Putamen (tissue), 1 donor: ENCODE measurements around the gene SCAMP4.
A peak's percentile ranks its signal among the peaks of the same experiment; 100 is the strongest.

Experiments
- DNase-seq: peaks from one replicate; pipeline ENCODE4 v3.0.0-alpha.2; 2016; ENCODE audit warnings: low spot score

Gene SCAMP4

GRCh38 chr19:1938071-1938470 lies 32.9 kb downstream of the SCAMP4 start:
- no peak for DNase-seq

GRCh38 chr19:1941146-1942077 lies 36.2 kb downstream of the SCAMP4 start, which contains the start of gene CSNK1G2:
TSS of gene CSNK1G2 (plus strand) at chr19:1941172. CDS start at chr19:1969773, 28,601 bp downstream.
- DNase-seq: no peak

GRCh38 chr19:1942078-1942933 lies 37.1 kb downstream of the SCAMP4 start:
- no peak for DNase-seq

DNA sequence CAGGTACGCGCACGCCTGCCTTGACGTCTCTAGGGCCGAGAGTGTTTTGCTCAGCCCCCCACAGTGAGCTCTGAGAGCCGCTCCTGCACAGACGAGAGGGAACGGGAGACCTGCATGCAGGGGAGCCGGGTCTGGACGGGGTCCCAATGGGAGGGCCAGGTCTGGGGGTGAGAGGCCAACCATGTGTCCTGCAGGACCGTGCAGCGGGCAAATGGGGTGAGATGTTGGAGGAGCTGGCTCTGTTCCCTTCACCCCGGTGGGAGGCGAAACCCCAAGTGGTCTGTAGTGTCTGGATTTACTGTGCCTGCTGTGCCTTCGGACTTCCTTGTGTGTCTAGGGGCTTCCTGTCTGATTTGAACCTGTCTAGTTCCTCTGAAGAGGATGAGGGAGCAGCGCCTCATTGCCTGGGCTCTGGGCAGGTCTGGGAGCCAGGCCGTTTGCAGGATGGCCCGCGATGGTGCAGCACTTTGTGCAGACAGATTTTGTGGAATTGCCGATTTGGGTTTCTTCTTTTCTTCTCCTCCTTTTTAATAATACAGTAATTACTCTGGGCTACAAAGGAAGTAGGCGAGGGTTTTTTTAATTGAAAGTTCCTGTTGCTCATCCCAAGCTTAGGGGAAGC lies 37.8 kb downstream of the SCAMP4 start:
- no peak for DNase-seq

DNA sequence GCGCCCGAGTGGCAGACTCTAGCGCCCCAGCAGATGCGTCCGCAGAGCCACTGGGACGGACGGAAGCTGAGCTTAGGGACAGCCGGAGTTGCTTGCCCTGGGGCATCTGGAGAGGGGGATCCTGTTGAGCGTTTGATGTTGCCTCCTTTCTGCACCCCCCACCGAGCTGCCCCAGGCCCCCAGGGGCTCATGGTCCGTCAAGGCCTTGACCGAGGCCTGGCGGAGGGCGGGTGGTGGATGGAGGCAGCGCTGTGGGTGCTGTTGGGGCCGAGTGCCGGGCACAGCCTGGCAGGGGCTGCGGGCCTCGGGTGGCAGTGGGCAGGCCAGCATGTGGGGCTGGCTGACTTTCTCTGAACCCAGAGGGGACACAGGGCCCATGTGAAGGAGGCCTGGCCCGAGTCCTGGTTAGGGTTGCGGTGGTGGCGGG lies 38.5 kb downstream of the SCAMP4 start:
- no peak for DNase-seq

DNA sequence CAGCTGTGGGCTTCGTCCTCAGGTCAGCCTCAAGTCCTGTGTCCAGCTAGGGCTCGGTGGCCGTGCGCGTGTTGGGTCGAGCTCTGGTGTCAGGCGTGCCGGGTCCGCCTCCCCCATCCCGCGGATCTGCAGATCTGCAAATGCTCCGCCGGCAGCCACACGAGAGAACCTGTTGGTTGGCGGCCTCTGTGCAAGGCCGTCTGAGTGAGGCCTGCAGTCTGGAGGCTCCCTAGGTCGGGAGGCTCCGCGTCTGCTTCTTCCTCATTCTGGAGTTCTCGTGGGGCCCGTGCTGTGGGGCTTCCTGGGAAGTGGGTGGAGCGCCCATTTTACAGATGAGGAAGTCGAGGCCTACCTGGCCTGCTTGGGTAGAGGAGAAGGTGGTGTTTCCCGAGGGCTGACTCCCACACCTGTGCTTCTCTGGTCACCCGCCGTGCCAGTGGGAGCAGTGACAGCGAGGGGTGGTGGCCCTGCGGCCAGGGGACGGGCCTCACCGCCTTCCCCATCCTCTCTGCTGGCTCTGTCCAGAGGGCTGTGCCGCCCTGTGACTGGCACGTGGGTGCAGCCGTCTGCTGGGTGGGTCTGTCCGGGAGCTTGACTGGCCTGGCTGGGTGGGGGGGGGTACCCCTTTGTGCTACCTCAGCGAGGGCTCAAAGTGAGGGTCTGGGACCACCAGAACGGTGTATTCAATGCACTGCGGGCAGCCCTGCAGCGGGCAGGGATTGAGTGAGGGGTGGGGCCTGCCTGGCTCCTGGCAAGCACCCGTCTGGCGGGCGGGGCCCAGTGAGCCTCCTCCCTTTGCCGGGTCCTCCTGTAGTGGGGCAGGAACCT lies 39.1 kb downstream of the SCAMP4 start:
- DNase-seq: no peak

DNA sequence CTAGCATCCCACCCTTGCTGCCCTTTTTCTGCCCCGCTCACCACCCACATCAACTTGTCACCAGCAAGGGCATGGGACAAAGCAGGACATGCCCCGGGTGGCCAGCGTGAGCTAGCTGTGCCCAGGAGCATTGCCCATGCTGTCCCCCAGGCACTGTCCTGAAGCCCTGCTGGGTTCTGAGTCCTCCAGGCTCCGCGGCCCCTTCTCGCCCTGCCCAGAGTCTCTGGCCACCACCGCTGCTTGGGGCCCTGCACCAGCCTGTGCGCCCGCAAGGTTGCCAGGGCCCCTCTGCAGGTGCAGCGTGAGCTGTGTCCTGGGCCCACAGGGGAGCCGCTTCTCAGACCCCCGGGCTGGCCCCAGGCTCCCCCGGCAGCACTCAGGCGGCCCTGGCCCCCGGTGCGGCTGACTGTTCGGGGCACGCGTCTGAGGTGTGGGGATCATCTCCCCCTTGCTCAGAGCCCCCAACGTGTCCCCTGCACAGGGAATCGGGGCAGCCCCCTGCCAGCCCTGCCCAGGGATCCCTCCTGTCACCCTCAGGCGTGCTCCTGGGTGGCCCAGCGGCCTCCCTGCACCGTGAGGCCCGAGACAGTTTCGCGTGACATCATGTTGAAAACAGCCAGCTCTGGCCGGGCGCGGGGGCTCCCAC lies 39.8 kb downstream of the SCAMP4 start:
- no peak for DNase-seq

DNA sequence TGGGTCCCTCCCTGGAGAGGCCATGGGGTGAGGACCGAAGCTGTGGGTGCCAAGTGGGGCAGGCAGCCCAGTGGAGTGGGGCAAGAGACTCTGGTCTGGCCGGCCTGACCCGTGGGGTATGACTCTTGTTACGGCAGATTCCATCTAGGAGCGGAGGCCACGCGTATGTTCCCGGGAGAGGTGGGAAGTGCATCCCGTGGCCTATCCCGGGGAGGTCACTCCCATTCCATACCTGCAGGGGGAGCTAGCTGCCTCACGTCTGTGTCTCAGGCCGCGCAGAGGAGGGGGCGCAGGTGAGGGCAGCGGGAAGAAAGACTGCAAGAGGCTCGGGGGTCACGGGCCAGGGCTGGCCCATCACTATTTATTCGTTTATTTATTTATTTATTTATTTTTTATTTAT lies 40.7 kb downstream of the SCAMP4 start:
- no peak for DNase-seq

DNA sequence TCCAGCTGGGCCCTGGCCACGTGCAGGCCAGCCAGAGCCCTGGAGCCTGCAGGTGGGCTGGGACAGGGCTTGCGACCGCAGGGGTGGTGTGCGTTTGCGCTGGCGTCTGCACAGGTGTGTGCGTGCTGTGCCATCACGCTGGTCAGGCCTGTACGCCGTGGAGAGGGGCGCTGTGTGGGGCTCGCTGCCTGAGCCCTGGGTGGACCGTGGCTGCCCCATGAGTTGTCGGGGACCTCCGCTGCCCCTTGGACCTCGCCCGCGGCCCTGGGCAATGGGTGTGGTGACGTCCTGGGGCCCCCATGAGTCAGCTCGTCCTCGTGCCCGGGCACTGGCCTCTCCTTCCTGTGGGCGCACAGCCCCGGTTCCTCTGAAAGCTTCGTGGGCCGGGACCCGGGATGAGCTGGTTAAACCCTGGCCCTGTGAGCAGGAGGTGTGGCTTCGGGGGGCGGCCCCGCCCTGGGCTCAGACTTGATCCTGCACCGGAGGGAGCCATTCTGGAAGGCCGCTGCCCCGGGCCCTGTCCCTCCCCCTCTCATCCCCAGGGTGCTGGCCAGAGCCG lies 42.5 kb downstream of the SCAMP4 start:
- DNase-seq: no peak

DNA sequence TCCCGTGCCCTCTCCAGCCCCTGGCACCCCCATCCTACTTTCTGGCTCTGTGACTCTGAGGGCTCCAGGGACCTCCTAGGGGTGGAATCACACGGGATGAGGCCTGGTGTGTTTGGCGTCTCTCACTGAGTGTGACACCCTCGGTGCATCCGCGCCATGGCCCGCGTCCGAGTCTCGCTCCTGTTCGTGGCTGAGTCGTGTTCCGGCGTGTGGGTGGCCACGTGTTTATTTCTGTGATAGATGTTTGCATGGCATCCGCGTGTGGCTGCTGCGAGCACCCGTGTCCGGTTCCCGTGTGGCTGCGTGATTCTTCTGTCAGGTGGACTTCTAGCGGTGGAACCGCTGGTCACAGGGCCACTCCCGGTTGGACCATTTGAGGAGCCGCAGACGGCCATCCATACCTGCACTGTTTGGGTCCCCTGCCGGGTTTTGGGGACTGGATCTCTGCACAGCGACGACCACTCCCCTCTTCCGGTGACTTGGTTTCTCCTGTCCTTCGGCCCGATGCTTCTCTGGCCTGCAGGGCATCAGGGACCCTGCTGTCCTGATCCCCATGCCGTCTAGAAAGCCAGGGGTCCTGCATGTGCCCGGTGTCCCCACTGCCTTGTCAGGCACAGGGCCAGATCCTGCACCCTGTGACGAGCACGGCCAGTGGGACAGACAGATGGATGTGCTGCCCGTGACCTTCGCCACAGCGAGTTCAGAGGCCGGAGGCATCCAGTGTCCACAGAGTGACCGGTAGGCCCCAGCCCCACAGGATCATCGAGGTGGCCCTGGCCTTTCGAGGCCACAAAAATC lies 44.3 kb downstream of the SCAMP4 start:
- no peak for DNase-seq

DNA sequence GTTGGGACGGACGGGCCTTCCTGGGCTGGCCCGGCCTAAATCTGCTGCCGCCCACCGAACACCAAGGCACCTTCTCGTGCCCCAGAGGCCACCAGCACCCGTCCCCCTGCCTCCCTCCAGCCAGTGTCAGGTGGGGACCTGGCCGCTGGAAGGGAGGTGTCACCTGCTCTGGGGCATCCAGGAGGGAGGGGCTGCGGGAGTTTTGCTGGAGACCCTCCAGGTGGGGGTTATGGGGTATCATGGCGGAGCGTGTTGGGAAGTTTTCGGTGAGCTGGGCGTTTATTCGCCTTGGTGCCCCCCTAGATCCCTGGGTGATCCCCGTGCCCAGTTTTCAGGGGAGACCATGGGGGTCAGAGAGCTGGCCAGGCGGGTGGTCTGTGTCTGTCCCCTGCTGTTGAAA lies 45.4 kb downstream of the SCAMP4 start:
- no peak for DNase-seq

GRCh38 chr19:1952635-1953034 lies 47.4 kb downstream of the SCAMP4 start:
- DNase-seq: no peak

- no peak for DNase-seq
These were observed 47.8 kb downstream of the SCAMP4 start for GRCh38 chr19:1953037-1953436.

GRCh38 chr19:1953441-1954094 lies 48.4 kb downstream of the SCAMP4 start:
- DNase-seq: no peak

DNA sequence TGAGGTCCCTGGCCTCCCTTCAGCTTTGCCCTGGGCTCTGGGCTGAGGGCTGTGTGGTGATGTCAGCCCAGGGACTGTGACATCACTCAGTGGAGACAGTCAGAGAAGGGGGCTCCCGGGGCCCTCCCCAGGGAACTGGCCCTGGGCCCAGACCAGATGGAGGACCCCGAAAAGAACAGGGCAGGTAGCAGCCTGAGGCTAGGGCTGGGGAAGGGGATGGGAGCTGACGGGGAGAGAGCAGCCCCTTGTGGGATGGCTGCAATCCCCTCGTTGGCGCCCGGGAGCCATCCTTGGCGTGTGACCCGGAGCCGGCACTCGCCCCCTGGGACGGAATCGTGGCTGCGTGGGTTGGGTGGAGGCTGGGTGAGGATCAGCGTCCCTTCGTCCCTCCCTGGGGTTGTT lies 49.3 kb downstream of the SCAMP4 start:
- no peak for DNase-seq

DNA sequence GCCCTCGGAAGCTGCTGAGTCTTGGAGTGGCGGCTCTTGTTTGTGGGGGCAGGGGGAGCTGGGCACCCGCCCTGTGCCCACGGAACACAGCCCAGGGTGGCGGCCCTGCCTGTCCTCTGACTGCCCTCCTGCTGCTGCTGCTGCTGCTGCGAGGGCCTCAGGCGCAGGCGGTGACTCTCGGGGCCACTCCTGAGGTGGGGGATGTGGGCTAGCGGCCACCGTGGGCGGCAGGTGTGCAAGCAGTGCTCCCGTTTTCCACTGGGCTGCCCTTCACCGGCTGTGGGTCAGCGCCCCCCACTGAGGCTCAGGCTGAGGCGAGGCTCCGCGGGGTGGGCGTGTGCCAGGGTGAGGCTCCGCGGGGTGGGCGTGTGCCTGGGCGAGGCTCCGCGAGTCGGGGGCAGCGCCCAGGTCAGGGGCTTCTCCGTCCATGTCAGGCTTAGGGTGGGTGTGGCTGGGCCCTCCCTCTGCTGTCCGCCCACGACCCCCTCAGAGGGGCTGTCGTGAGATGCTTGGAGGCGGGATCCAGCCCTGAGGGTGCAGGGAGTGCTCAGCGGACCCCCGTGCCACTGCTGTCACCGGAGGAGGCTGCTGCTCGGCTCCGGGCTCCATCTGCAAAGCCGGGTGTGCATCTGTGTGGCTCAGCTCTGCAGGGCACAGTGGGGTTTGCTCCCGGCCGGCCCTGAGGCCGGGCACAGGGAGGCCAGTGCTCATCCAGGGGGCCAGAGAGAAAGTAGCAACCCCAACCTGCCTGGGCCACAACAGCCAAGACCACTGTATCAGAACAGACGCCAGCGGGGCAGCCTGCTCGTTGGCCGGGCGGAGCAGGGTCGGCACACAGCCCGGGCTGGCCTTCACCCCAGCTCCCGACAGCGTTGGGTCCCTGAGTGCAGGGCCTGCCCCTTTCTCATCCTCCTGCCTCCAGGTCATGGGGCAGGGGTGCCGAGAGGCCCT lies 50.2 kb downstream of the SCAMP4 start:
- no peak for DNase-seq

- no peak for DNase-seq
These were observed 50.9 kb downstream of the SCAMP4 start for GRCh38 chr19:1956122-1956494.

DNA sequence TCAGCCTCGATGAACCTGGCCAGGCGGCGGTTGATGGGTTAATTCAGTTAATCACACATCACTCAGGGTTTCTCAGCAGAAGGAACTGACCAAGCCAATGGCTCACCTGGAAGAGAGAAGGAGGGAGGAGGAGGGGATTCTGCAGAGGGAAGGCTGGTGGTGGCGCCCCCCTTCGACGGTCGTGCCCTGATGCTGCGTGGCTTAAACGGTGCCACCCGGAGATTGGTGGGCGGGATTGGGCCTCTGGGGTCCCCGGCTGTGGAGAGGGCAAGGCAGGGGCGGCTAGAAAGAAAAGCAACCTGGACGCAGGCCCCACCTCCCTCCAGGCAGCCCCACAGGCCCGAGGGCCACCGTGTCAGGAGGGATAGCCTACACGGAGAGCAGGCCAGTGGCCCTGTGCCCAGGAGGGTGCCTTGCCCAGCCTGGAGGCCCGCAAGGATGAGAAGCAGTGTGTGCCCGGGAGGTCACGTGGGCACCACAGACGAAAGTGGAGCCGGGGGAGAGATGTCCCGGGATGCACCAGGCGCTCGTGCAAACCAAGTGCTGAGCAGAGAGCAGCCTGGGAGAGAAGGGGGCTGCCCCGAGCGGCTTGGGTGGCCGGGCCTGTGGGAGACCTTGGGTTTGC lies 51.8 kb downstream of the SCAMP4 start:
- peak; percentile 90 for DNase-seq
